IPS-15b (cell line): ENCODE data around the gene SCRN2.

ENCODE experiments used
- H3K27me3 ChIP-seq: one replicate; pipeline ENCODE4 v1.6.1; 2013; ENCODE audit warnings: low read length; ENCODE audit not compliant: control insufficient read depth, insufficient read depth
- H3K36me3 ChIP-seq: one replicate; pipeline ENCODE4 v1.6.1; 2013; ENCODE audit warnings: low read length; ENCODE audit not compliant: control insufficient read depth, insufficient read depth
- H3K4me1 ChIP-seq: one replicate; pipeline ENCODE4 v1.6.1; 2013; ENCODE audit warnings: mild to moderate bottlenecking, low read length; ENCODE audit not compliant: control insufficient read depth, insufficient read depth
- H3K4me3 ChIP-seq: one replicate; pipeline ENCODE4 v1.5.1; 2013; ENCODE audit warnings: low read depth, low read length
- H3K9ac ChIP-seq: one replicate; pipeline ENCODE4 v1.6.1; 2013; ENCODE audit warnings: low read depth, mild to moderate bottlenecking, low read length
- H3K9me3 ChIP-seq: one replicate; pipeline ENCODE4 v1.6.1; 2013; ENCODE audit warnings: mild to moderate bottlenecking, low read length; ENCODE audit not compliant: control insufficient read depth, insufficient read depth

SCRN2 gene

GRCh38 chr17:47804461-47804860 is 36.6 kb downstream of the SCRN2 start:
- H3K4me3 ChIP-seq: no peak overlapping the region
- H3K4me1 ChIP-seq: no peaks in the 10 kb centered on the region
- H3K27me3 ChIP-seq: no peaks in the 10 kb centered on the region
- H3K9ac ChIP-seq: no peak overlapping the region
- H3K9me3 ChIP-seq: no peaks in the 10 kb centered on the region
- no peaks in the 10 kb centered on the region for H3K36me3 ChIP-seq

GRCh38 chr17:47803751-47804150 is 37.3 kb downstream of the SCRN2 start:
- Histone ChIP-seq H3K9me3 (no peaks in the 10 kb centered on the region), H3K4me1 (no peaks in the 10 kb centered on the region), H3K9ac (no peak overlapping the region), H3K36me3 (no peaks in the 10 kb centered on the region), H3K4me3 (no peak overlapping the region), H3K27me3 (no peaks in the 10 kb centered on the region)

- no peaks in the 10 kb centered on the region for H3K4me1 ChIP-seq
- no peak overlapping the region for H3K4me3 ChIP-seq
- no peaks in the 10 kb centered on the region for H3K27me3 ChIP-seq
- no peaks in the 10 kb centered on the region for H3K36me3 ChIP-seq
- H3K9ac ChIP-seq: no peak overlapping the region
- H3K9me3 ChIP-seq: no peaks in the 10 kb centered on the region
Measured at GRCh38 chr17:47803201-47803600, 37.9 kb downstream of the SCRN2 start.

GRCh38 chr17:47802341-47803022 is 38.6 kb downstream of the SCRN2 start:
- Histone ChIP-seq H3K4me1 (no peaks in the 10 kb centered on the region), H3K36me3 (no peaks in the 10 kb centered on the region), H3K4me3 (no peak overlapping the region), H3K27me3 (no peaks in the 10 kb centered on the region), H3K9me3 (no peaks in the 10 kb centered on the region), H3K9ac (no peak overlapping the region)

GRCh38 chr17:47801906-47802305 is 39.2 kb downstream of the SCRN2 start:
- H3K27me3 ChIP-seq: no peaks in the 10 kb centered on the region
- H3K4me1 ChIP-seq: no peaks in the 10 kb centered on the region
- H3K9ac ChIP-seq: no peak overlapping the region
- H3K36me3 ChIP-seq: no peaks in the 10 kb centered on the region
- no peaks in the 10 kb centered on the region for H3K9me3 ChIP-seq
- no peak overlapping the region for H3K4me3 ChIP-seq

- Histone ChIP-seq H3K4me3 (no peak overlapping the region), H3K36me3 (no peaks in the 10 kb centered on the region), H3K27me3 (no peaks in the 10 kb centered on the region), H3K9me3 (no peaks in the 10 kb centered on the region), H3K9ac (no peak overlapping the region), H3K4me1 (no peaks in the 10 kb centered on the region)
Measured at GRCh38 chr17:47801176-47801765, 39.8 kb downstream of the SCRN2 start.

- Histone ChIP-seq H3K9me3 (no peaks in the 10 kb centered on the region), H3K4me1 (no peaks in the 10 kb centered on the region), H3K9ac (no peak overlapping the region), H3K36me3 (no peaks in the 10 kb centered on the region), H3K27me3 (no peaks in the 10 kb centered on the region), H3K4me3 (no peak overlapping the region)
Measured at GRCh38 chr17:47800686-47801085, 40.4 kb downstream of the SCRN2 start.

- Histone ChIP-seq H3K27me3 (peaks cover 18% of the 10 kb centered on the region), H3K9me3 (no peaks in the 10 kb centered on the region), H3K4me3 (no peak overlapping the region), H3K4me1 (no peaks in the 10 kb centered on the region), H3K9ac (no peak overlapping the region), H3K36me3 (no peaks in the 10 kb centered on the region)
Measured at GRCh38 chr17:47797797-47798196, 43.3 kb downstream of the SCRN2 start.

- Histone ChIP-seq H3K9me3 (no peaks in the 10 kb centered on the region), H3K27me3 (peaks cover 57% of the 10 kb centered on the region), H3K4me1 (no peaks in the 10 kb centered on the region), H3K36me3 (no peaks in the 10 kb centered on the region), H3K4me3 (no peak overlapping the region), H3K9ac (no peak overlapping the region)
Measured at GRCh38 chr17:47792979-47793378, 48.1 kb downstream of the SCRN2 start.

- H3K36me3 ChIP-seq: no peaks in the 10 kb centered on the region
- H3K27me3 ChIP-seq: peaks cover 61% of the 10 kb centered on the region
- H3K4me1 ChIP-seq: no peaks in the 10 kb centered on the region
- no peak overlapping the region for H3K4me3 ChIP-seq
- H3K9me3 ChIP-seq: no peaks in the 10 kb centered on the region
- no peak overlapping the region for H3K9ac ChIP-seq
Measured at GRCh38 chr17:47792457-47792856, 48.6 kb downstream of the SCRN2 start.

- Histone ChIP-seq H3K4me3 (no peak overlapping the region), H3K27me3 (peaks cover 65% of the 10 kb centered on the region), H3K9ac (no peak overlapping the region), H3K9me3 (no peaks in the 10 kb centered on the region), H3K36me3 (no peaks in the 10 kb centered on the region), H3K4me1 (no peaks in the 10 kb centered on the region)
Measured at GRCh38 chr17:47791025-47791424, 50.0 kb downstream of the SCRN2 start.
